ENCODE measurements around the gene TGM2.

The TGM2 gene

GRCh38 chr20:38143646-38144554 lies 21.2 kb downstream of the TGM2 start:
- Histone ChIP-seq H3K9ac (ENCODE audit: insufficient read length) (no peak overlapping the region), H3K27ac (no peak overlapping the region), H3K36me3 (ENCODE audit: insufficient read depth, low read length) (no peaks in the 10 kb centered on the region), H3K9me3 (ENCODE audit: low read depth, low read length) (no peaks in the 10 kb centered on the region), H3K4me3 (no peak overlapping the region)
- no peak for TF ChIP-seq FOXP2 (optimal IDR thresholded peaks at IDR 0.05; ENCODE audit: control extremely low read depth, extremely low read length, insufficient read depth)
- TF ChIP-seq POLR2AphosphoS5 (IDR thresholded peaks at IDR 0.05; ENCODE audit: borderline replicate concordance, low read depth, low read length), result no peak
- no peak for TF ChIP-seq EZH2 (IDR thresholded peaks at IDR 0.05)
- DNase-seq (ENCODE audit: low read depth, low spot score), result no peak

- TF ChIP-seq POLR2AphosphoS5 (IDR thresholded peaks at IDR 0.05; ENCODE audit: borderline replicate concordance, low read depth, low read length) (no peak), EZH2 (IDR thresholded peaks at IDR 0.05) (no peak), FOXP2 (optimal IDR thresholded peaks at IDR 0.05; ENCODE audit: control extremely low read depth, extremely low read length, insufficient read depth) (no peak)
- no peak overlapping the region for H3K4me3 ChIP-seq
- no peaks in the 10 kb centered on the region for H3K9me3 ChIP-seq (ENCODE audit: low read depth, low read length)
- no peak for DNase-seq (ENCODE audit: low read depth, low spot score)
- no peaks in the 10 kb centered on the region for H3K36me3 ChIP-seq (ENCODE audit: insufficient read depth, low read length)
- H3K27ac ChIP-seq, result no peak overlapping the region
- no peak overlapping the region for H3K9ac ChIP-seq (ENCODE audit: insufficient read length)
Measured at GRCh38 chr20:38143238-38143645, 21.8 kb downstream of the TGM2 start.

- no peak for TF ChIP-seq FOXP2 (optimal IDR thresholded peaks at IDR 0.05; ENCODE audit: control extremely low read depth, extremely low read length, insufficient read depth)
- TF ChIP-seq POLR2AphosphoS5 (IDR thresholded peaks at IDR 0.05; ENCODE audit: borderline replicate concordance, low read depth, low read length), result no peak
- TF ChIP-seq EZH2 (IDR thresholded peaks at IDR 0.05), result no peak
- Histone ChIP-seq H3K27ac (no peak overlapping the region), H3K4me3 (no peak overlapping the region), H3K9me3 (ENCODE audit: low read depth, low read length) (no peaks in the 10 kb centered on the region), H3K36me3 (ENCODE audit: insufficient read depth, low read length) (no peaks in the 10 kb centered on the region), H3K9ac (ENCODE audit: insufficient read length) (no peak overlapping the region)
- no peak for DNase-seq (ENCODE audit: low read depth, low spot score)
Measured at GRCh38 chr20:38141889-38142494, 23.1 kb downstream of the TGM2 start.

- no peak for DNase-seq (ENCODE audit: low read depth, low spot score)
- Histone ChIP-seq H3K36me3 (ENCODE audit: insufficient read depth, low read length) (no peaks in the 10 kb centered on the region), H3K9ac (ENCODE audit: insufficient read length) (no peak overlapping the region), H3K27ac (no peak overlapping the region), H3K9me3 (ENCODE audit: low read depth, low read length) (no peaks in the 10 kb centered on the region), H3K4me3 (no peak overlapping the region)
- TF ChIP-seq FOXP2 (optimal IDR thresholded peaks at IDR 0.05; ENCODE audit: control extremely low read depth, extremely low read length, insufficient read depth), result no peak
- TF ChIP-seq EZH2 (IDR thresholded peaks at IDR 0.05), result no peak
- TF ChIP-seq POLR2AphosphoS5 (IDR thresholded peaks at IDR 0.05; ENCODE audit: borderline replicate concordance, low read depth, low read length), result no peak
Measured at GRCh38 chr20:38141204-38141888, 23.7 kb downstream of the TGM2 start.

DNA sequence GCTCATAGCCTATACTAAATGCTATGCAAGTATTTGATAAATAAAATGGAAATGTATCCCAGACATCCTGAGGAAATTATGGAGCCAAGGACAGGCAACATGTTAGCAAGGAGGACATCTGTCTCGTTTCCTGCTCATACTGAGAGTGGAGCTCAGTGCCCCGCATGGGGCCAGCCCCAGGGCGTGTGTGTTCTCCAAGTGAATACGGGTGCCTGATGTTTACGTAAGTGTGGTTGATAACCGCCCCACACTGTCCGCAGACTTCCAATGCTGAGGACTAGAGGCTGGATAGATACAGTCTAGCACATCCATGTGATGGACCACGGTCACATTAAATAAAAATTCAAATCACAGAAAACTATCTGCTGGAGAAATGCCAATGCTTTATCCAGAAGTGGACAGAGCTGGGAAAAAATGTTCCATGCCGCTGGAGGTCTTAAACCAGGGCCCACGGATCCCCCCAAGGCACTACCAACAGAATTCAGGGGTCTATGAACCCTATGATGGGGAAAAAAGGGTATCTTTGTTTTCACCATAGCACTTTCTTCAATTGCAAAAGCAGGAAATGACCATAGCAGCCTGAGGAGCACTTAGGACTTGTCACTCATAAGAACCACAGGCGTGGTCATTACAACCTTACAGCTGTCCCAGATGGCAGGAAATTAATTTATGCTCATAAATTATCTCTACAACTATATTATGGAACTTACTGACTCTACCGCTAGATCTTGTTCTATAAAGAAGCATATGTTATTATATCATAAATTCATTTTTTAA lies 24.9 kb downstream of the TGM2 start:
- Histone ChIP-seq H3K27ac (no peak overlapping the region), H3K36me3 (ENCODE audit: insufficient read depth, low read length) (no peaks in the 10 kb centered on the region), H3K9ac (ENCODE audit: insufficient read length) (no peak overlapping the region), H3K4me3 (peak overlapping the region; percentile 45), H3K9me3 (ENCODE audit: low read depth, low read length) (no peaks in the 10 kb centered on the region)
- peak; percentile 81 for DNase-seq (ENCODE audit: low read depth, low spot score)
- TF ChIP-seq FOXP2 (optimal IDR thresholded peaks at IDR 0.05; ENCODE audit: control extremely low read depth, extremely low read length, insufficient read depth) (peak; percentile 79), EZH2 (IDR thresholded peaks at IDR 0.05) (no peak), POLR2AphosphoS5 (IDR thresholded peaks at IDR 0.05; ENCODE audit: borderline replicate concordance, low read depth, low read length) (no peak; the same call in 1 of the 2 replicates)

DNA sequence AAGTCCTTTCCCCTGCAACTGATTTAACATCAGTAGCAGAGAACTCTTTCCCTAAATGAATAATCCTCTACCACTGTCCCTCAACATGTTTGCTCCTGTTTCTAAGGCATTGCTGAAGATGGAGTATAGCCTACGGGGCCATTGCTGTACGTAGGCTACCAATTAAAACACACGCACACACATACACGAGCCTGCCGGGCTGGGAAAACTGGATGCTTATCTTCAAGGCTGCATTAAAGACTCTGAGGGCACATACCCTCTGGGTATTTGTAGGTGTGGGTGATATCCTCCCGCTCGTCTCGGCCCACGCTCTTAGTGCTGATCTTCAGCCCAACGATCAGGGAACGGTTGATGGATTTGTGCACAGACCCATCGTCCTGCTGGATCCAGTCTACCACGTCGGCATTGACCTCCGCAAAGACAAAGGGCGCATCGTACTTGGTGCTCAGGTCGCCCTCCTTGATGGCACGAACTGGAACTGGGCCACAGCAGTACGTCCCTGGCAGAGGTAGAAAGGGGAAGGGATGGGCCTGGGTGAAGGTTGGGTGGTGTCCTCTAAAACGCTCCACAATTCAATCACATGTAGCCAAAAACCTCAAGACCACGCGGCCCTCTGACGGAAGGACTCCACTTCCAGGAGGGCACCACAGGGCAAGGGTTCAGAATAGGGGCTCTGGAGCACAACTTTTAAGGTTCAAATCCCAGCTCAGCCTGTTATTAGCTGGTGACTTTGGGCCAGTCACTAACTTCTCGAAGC lies 25.7 kb downstream of the TGM2 start:
- Histone ChIP-seq H3K9me3 (ENCODE audit: low read depth, low read length) (no peaks in the 10 kb centered on the region), H3K36me3 (ENCODE audit: insufficient read depth, low read length) (no peaks in the 10 kb centered on the region), H3K27ac (no peak overlapping the region), H3K9ac (ENCODE audit: insufficient read length) (no peak overlapping the region), H3K4me3 (peak overlapping the region; percentile 45)
- DNase-seq (ENCODE audit: low read depth, low spot score), result no peak
- no peak for TF ChIP-seq FOXP2 (optimal IDR thresholded peaks at IDR 0.05; ENCODE audit: control extremely low read depth, extremely low read length, insufficient read depth)
- no peak for TF ChIP-seq EZH2 (IDR thresholded peaks at IDR 0.05)
- TF ChIP-seq POLR2AphosphoS5 (IDR thresholded peaks at IDR 0.05; ENCODE audit: borderline replicate concordance, low read depth, low read length), result no peak

GRCh38 chr20:38138086-38138778 lies 26.8 kb downstream of the TGM2 start:
- TF ChIP-seq EZH2 (IDR thresholded peaks at IDR 0.05) (no peak), POLR2AphosphoS5 (IDR thresholded peaks at IDR 0.05; ENCODE audit: borderline replicate concordance, low read depth, low read length) (no peak), FOXP2 (optimal IDR thresholded peaks at IDR 0.05; ENCODE audit: control extremely low read depth, extremely low read length, insufficient read depth) (no peak)
- H3K4me3 ChIP-seq, result no peak overlapping the region
- DNase-seq (ENCODE audit: low read depth, low spot score), result no peak

More at GRCh38 chr20:38138086-38138778, 26.8 kb downstream of the TGM2 start:
- Histone ChIP-seq H3K9ac (ENCODE audit: insufficient read length) (no peak overlapping the region), H3K9me3 (ENCODE audit: low read depth, low read length) (no peaks in the 10 kb centered on the region), H3K27ac (no peak overlapping the region), H3K36me3 (ENCODE audit: insufficient read depth, low read length) (no peaks in the 10 kb centered on the region)
